ENCODE measurements around the gene IL34.

The IL34 gene

GRCh38 chr16:70692873-70693671, 46.7 kb downstream of the IL34 start:
- no peak for DNase-seq (ENCODE audit: low read depth)
- no peak overlapping the region for H3K4me3 ChIP-seq (ENCODE audit: low read depth, low read length)
- TF ChIP-seq, protein P1, sequence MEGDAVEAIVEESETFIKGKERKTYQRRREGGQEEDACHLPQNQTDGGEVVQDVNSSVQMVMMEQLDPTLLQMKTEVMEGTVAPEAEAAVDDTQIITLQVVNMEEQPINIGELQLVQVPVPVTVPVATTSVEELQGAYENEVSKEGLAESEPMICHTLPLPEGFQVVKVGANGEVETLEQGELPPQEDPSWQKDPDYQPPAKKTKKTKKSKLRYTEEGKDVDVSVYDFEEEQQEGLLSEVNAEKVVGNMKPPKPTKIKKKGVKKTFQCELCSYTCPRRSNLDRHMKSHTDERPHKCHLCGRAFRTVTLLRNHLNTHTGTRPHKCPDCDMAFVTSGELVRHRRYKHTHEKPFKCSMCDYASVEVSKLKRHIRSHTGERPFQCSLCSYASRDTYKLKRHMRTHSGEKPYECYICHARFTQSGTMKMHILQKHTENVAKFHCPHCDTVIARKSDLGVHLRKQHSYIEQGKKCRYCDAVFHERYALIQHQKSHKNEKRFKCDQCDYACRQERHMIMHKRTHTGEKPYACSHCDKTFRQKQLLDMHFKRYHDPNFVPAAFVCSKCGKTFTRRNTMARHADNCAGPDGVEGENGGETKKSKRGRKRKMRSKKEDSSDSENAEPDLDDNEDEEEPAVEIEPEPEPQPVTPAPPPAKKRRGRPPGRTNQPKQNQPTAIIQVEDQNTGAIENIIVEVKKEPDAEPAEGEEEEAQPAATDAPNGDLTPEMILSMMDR (conservative IDR thresholded peaks at IDR 0.05; ENCODE audit: low read depth, low read length): no peak

GRCh38 chr16:70694088-70694867, 47.9 kb downstream of the IL34 start:
- peak; percentile 70 for DNase-seq (ENCODE audit: low read depth)
- H3K4me3 ChIP-seq (ENCODE audit: low read depth, low read length): no peak overlapping the region

GRCh38 chr16:70694868-70695218, 48.5 kb downstream of the IL34 start:
- no peak overlapping the region for H3K4me3 ChIP-seq (ENCODE audit: low read depth, low read length)
- no peak for DNase-seq (ENCODE audit: low read depth)
- TF ChIP-seq, protein P1 (conservative IDR thresholded peaks at IDR 0.05; ENCODE audit: low read depth, low read length): no peak

More at GRCh38 chr16:70694088-70694867, 47.9 kb downstream of the IL34 start:
- TF ChIP-seq, protein P1 (conservative IDR thresholded peaks at IDR 0.05; ENCODE audit: low read depth, low read length): no peak

GRCh38 chr16:70695331-70696070, 49.1 kb downstream of the IL34 start:
- peak; percentile 18 for DNase-seq (ENCODE audit: low read depth)
- H3K4me3 ChIP-seq (ENCODE audit: low read depth, low read length): no peak overlapping the region
- TF ChIP-seq, protein P1 (conservative IDR thresholded peaks at IDR 0.05; ENCODE audit: low read depth, low read length): no peak

- no peak for DNase-seq (ENCODE audit: low read depth)
- TF ChIP-seq, protein P1 (conservative IDR thresholded peaks at IDR 0.05; ENCODE audit: low read depth, low read length): no peak
- H3K4me3 ChIP-seq (ENCODE audit: low read depth, low read length): no peak overlapping the region
Observed at GRCh38 chr16:70696355-70696754, 50.0 kb downstream of the IL34 start.

- H3K4me3 ChIP-seq (ENCODE audit: low read depth, low read length): no peak overlapping the region
- DNase-seq (ENCODE audit: low read depth): no peak
Observed at GRCh38 chr16:70696952-70697593, 50.7 kb downstream of the IL34 start.

More at GRCh38 chr16:70696952-70697593, 50.7 kb downstream of the IL34 start:
- TF ChIP-seq, protein P1 (conservative IDR thresholded peaks at IDR 0.05; ENCODE audit: low read depth, low read length): no peak
